Measurements from ENCODE around the gene POU3F3. TPM values are rescaled to one million over a fixed set of nuclear protein-coding genes. Genes with fewer than 3 reads are reported as not detected.
A peak's percentile ranks its signal among the peaks of the same experiment; 100 is the strongest.

Gene POU3F3
- 10 to 100 TPM in 2 of 4 donors, under 1 TPM in 1, not detected in 1; 0.20 to 25.6 (median 13.5) TPM for total RNA-seq

- ATAC-seq: peak; percentile 71
- Histone ChIP-seq H3K9me3 (no peaks in the 10 kb centered on the region), H3K27ac (peak within 1 kb of the TSS in 1 of 4 donors; percentile 53), H3K27me3 (peaks cover 97% of the 10 kb centered on the region), H3K4me3 (peak within 1 kb of the TSS; percentile 29 to 48), H3K4me1 (peaks cover 0 to 59% (median 21%) of the 10 kb centered on the region in 3 donors), H3K36me3 (no peaks in the 10 kb centered on the region)
- TF ChIP-seq POLR2A (IDR thresholded peaks at IDR 0.05) (peak in 1 of 2 donors; percentile 23), EP300 (IDR thresholded peaks at IDR 0.05) (no peak), POLR2AphosphoS5 (IDR thresholded peaks at IDR 0.05) (peak; percentile 89)
- TF ChIP-seq, protein P1, sequence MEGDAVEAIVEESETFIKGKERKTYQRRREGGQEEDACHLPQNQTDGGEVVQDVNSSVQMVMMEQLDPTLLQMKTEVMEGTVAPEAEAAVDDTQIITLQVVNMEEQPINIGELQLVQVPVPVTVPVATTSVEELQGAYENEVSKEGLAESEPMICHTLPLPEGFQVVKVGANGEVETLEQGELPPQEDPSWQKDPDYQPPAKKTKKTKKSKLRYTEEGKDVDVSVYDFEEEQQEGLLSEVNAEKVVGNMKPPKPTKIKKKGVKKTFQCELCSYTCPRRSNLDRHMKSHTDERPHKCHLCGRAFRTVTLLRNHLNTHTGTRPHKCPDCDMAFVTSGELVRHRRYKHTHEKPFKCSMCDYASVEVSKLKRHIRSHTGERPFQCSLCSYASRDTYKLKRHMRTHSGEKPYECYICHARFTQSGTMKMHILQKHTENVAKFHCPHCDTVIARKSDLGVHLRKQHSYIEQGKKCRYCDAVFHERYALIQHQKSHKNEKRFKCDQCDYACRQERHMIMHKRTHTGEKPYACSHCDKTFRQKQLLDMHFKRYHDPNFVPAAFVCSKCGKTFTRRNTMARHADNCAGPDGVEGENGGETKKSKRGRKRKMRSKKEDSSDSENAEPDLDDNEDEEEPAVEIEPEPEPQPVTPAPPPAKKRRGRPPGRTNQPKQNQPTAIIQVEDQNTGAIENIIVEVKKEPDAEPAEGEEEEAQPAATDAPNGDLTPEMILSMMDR (IDR thresholded peaks at IDR 0.05): no peak
- WGBS, 2 donors (ENCODE audit: low coverage in 1 of 2): 1 to 5% methylated on average over 20 to 31 of the region's 65 CpGs
These were observed at the start of gene POU3F3 for GRCh38 chr2:104853534-104854497. Gene POU3F3, plus strand, starts transcription at chr2:104854115. Its CDS starts 1,396 bp downstream, at chr2:104855511.

GRCh38 chr2:104804148-104804890, 49.6 kb upstream of the POU3F3 start:
- H3K9me3 ChIP-seq: no peaks in the 10 kb centered on the region
- H3K27me3 ChIP-seq: peaks cover 5% of the 10 kb centered on the region
- no peaks in the 10 kb centered on the region for H3K4me1 ChIP-seq
- H3K27ac ChIP-seq: no peak overlapping the region
- TF ChIP-seq POLR2A (IDR thresholded peaks at IDR 0.05) (no peak), POLR2AphosphoS5 (IDR thresholded peaks at IDR 0.05) (no peak), EP300 (IDR thresholded peaks at IDR 0.05) (no peak)
- TF ChIP-seq, protein P1 (IDR thresholded peaks at IDR 0.05): no peak
- ATAC-seq: no peak
- H3K4me3 ChIP-seq: no peak overlapping the region
- H3K36me3 ChIP-seq: no peaks in the 10 kb centered on the region
- 59 to 87% methylated on average over 4 to 6 of the region's 6 CpGs for WGBS, 2 donors (ENCODE audit: low coverage in 1 of 2)

GRCh38 chr2:104812286-104812685, 41.6 kb upstream of the POU3F3 start:
- H3K4me1 ChIP-seq: no peaks in the 10 kb centered on the region
- no peak overlapping the region for H3K27ac ChIP-seq
- ATAC-seq: no peak
- no peak overlapping the region for H3K4me3 ChIP-seq
- WGBS, 2 donors (ENCODE audit: low coverage in 1 of 2): 64 to 86% methylated on average over 1 of the region's 1 CpG
- peaks cover 11% of the 10 kb centered on the region for H3K27me3 ChIP-seq
- TF ChIP-seq EP300 (IDR thresholded peaks at IDR 0.05) (no peak), POLR2A (IDR thresholded peaks at IDR 0.05) (no peak), POLR2AphosphoS5 (IDR thresholded peaks at IDR 0.05) (no peak)
- TF ChIP-seq, protein P1 (IDR thresholded peaks at IDR 0.05): no peak
- no peaks in the 10 kb centered on the region for H3K36me3 ChIP-seq
- peaks cover 0 to 7% (median 0%) of the 10 kb centered on the region in 3 donors for H3K9me3 ChIP-seq

GRCh38 chr2:104816143-104816542, 37.8 kb upstream of the POU3F3 start:
- ATAC-seq: no peak
- Histone ChIP-seq H3K4me1 (no peaks in the 10 kb centered on the region), H3K27ac (no peak overlapping the region), H3K36me3 (no peaks in the 10 kb centered on the region), H3K4me3 (no peak overlapping the region), H3K9me3 (no peaks in the 10 kb centered on the region), H3K27me3 (peaks cover 19% of the 10 kb centered on the region)
- TF ChIP-seq POLR2AphosphoS5 (IDR thresholded peaks at IDR 0.05): no peak
- TF ChIP-seq EP300 (IDR thresholded peaks at IDR 0.05): no peak
- TF ChIP-seq POLR2A (IDR thresholded peaks at IDR 0.05): no peak
- TF ChIP-seq, protein P1 (IDR thresholded peaks at IDR 0.05): no peak
- 59 to 73% methylated on average over 3 of the region's 5 CpGs for WGBS, 2 donors (ENCODE audit: low coverage in 1 of 2)
